Activated B cell treated with CpG ODN at 0.5 μM for 24 hours (primary cell): ENCODE data around the gene EP400. TPM values are rescaled to one million over a fixed set of nuclear protein-coding genes. Genes with fewer than 3 reads are reported as not detected.

Source experiments
- ATAC-seq: fragments of 200-7000 bp; cut with Tn5 transposase; one replicate; pipeline ENCODE4 v1.10.0; 2021; ENCODE audit warnings: low read depth, mild to moderate bottlenecking, moderate library complexity
- CTCF ChIA-PET: fragments of 350-600 bp; sonication (Branson Sonifier 250); formaldehyde crosslinking; loops from one replicate; lab custom pipeline; 2021; ENCODE audit warnings: antibody characterized with exemption; lab: Charles Lee
- POLR2A ChIA-PET: fragments of 350-600 bp; sonication (Branson Sonifier 250); formaldehyde crosslinking; loops from one replicate; lab custom pipeline; 2021; ENCODE audit warnings: antibody characterized with exemption; lab: Charles Lee
- DNase-seq: peaks from one replicate; pipeline ENCODE4 v3.0.0; 2022
- H3K27ac Mint-ChIP-seq: one replicate; pipeline ENCODE4 v1.8.0; 2020; ENCODE audit warnings: mixed read lengths
- H3K27me3 Mint-ChIP-seq: one replicate; pipeline ENCODE4 v1.8.0; 2021; ENCODE audit warnings: mixed read lengths
- H3K36me3 Mint-ChIP-seq: one replicate; pipeline ENCODE4 v1.8.0; 2021; ENCODE audit warnings: low read depth, mixed read lengths
- H3K4me1 Mint-ChIP-seq: one replicate; pipeline ENCODE4 v1.8.0; 2021; ENCODE audit warnings: mixed read lengths
- H3K4me3 Mint-ChIP-seq: one replicate; pipeline ENCODE4 v1.8.0; 2020; ENCODE audit warnings: mild to moderate bottlenecking, mixed read lengths
- H3K9me3 Mint-ChIP-seq: one replicate; pipeline ENCODE4 v1.8.0; 2020; ENCODE audit warnings: mixed read lengths
- intact Hi-C: fragments of 100-400 bp; cut with micrococcal nuclease; formaldehyde crosslinking; loops from one replicate; pipeline ENCODE4 v1.15.1; 2024
- total RNA-seq: library from RNA; stranded (reverse); gene quantifications from 2 replicates; pipeline ENCODE4 v1.2.3, GENCODE V29; 2022
- TF ChIP-seq, protein P1 (sequence below): fragments of 200-600 bp; IDR thresholded peaks from one replicate; pipeline ENCODE4 v1.8.0; 2022; ENCODE audit warnings: antibody characterized with exemption, mild to moderate bottlenecking

Gene EP400
- total RNA-seq, 1 donor from 2014 or later, result 65.6 TPM

- intact Hi-C loops, result no loop called here
- Mint-ChIP-seq H3K36me3 (peaks cover 58% of the 10 kb centered on the region), H3K27me3 (no peaks in the 10 kb centered on the region), H3K27ac (no peak overlapping the region), H3K4me3 (no peak overlapping the region), H3K4me1 (no peaks in the 10 kb centered on the region), H3K9me3 (no peaks in the 10 kb centered on the region)
- POLR2A ChIA-PET, result no interaction called here
- TF ChIP-seq, protein P1, sequence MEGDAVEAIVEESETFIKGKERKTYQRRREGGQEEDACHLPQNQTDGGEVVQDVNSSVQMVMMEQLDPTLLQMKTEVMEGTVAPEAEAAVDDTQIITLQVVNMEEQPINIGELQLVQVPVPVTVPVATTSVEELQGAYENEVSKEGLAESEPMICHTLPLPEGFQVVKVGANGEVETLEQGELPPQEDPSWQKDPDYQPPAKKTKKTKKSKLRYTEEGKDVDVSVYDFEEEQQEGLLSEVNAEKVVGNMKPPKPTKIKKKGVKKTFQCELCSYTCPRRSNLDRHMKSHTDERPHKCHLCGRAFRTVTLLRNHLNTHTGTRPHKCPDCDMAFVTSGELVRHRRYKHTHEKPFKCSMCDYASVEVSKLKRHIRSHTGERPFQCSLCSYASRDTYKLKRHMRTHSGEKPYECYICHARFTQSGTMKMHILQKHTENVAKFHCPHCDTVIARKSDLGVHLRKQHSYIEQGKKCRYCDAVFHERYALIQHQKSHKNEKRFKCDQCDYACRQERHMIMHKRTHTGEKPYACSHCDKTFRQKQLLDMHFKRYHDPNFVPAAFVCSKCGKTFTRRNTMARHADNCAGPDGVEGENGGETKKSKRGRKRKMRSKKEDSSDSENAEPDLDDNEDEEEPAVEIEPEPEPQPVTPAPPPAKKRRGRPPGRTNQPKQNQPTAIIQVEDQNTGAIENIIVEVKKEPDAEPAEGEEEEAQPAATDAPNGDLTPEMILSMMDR, result no peak
- ATAC-seq (no peak), DNase-seq (no peak)
- CTCF ChIA-PET, result no interaction called here
These were observed 158.6 kb downstream of the EP400 start for GRCh38 chr12:132108211-132108832.

- ATAC-seq (no peak), DNase-seq (no peak)
- Mint-ChIP-seq H3K27ac (no peak overlapping the region), H3K27me3 (no peaks in the 10 kb centered on the region), H3K4me3 (no peak overlapping the region), H3K36me3 (peaks cover 72% of the 10 kb centered on the region), H3K4me1 (no peaks in the 10 kb centered on the region), H3K9me3 (no peaks in the 10 kb centered on the region)
- TF ChIP-seq, protein P1, result no peak
- intact Hi-C loops, result no loop called here
- POLR2A ChIA-PET, result no interaction called here
- CTCF ChIA-PET, result no interaction called here
These were observed 160.0 kb downstream of the EP400 start for GRCh38 chr12:132109741-132110140.

DNA sequence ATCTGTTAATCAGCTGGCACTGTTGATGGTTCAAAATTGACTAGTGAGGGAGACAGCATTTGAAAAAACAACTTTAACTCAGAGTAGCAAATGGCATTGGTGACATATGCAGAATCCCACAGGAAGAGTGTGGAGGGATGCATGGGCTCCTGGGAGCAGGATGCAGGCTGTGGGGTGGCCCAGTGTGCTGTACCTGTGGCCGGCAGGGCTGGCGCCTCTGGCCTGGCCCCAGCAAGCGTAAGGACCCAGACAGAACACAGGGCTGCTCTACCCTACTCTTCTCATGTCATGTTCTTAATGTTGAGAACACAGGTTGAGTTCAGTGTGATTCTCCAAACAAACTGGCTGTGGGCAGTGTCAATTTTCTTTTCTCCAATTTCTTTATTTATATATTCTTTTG lies 160.9 kb downstream of the EP400 start:
- TF ChIP-seq, protein P1, result no peak
- ChIA-PET POLR2A (no interaction called here), CTCF (no interaction called here)
- Mint-ChIP-seq H3K36me3 (peaks cover 74% of the 10 kb centered on the region), H3K27ac (no peak overlapping the region), H3K4me3 (no peak overlapping the region), H3K4me1 (no peaks in the 10 kb centered on the region), H3K27me3 (no peaks in the 10 kb centered on the region), H3K9me3 (no peaks in the 10 kb centered on the region)
- DNase-seq (no peak), ATAC-seq (no peak)
- intact Hi-C loops, result no loop called here

DNA sequence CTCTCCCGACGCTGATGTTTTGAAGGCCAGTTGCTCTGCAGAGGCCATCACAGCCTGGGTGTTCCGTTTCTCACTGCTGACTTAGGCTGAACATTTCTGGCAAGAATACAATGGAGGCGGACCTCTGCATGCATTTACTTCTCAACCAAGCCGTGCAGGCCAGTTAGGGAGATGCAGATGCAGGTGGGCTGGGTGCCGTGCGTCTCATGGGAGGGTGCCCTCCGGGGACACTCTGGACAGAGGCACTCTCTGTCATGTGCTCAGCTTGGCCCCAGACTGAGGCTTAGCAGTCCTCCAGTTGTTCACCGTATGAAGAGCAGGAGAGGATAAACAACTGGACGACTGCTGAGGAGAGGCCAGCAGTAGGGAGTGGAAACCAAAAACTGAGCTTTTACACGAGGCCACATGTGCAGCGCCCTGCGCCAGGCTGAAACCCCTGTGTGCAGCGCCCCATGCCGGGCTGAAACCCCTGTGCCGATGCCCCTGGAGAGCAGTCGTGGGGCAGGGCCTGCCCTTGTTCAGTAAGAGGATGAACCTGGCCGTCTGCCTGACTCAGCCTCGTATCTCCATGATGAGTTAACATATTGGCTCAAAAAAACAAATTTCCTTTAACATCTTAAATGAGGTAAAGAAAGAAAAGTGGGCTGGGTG lies 162.0 kb downstream of the EP400 start:
- intact Hi-C loops, result no loop called here
- TF ChIP-seq, protein P1, result no peak
- no peaks in the 10 kb centered on the region for H3K4me1 Mint-ChIP-seq
- H3K9me3 Mint-ChIP-seq, result no peaks in the 10 kb centered on the region
- DNase-seq (no peak), ATAC-seq (no peak)
- ChIA-PET CTCF (no interaction called here), POLR2A (no interaction called here)
- no peak overlapping the region for H3K4me3 Mint-ChIP-seq
- H3K27ac Mint-ChIP-seq, result no peak overlapping the region
- peaks cover 77% of the 10 kb centered on the region for H3K36me3 Mint-ChIP-seq
- no peaks in the 10 kb centered on the region for H3K27me3 Mint-ChIP-seq

- ATAC-seq (no peak), DNase-seq (no peak)
- Mint-ChIP-seq H3K4me3 (no peak overlapping the region), H3K9me3 (no peaks in the 10 kb centered on the region), H3K4me1 (no peaks in the 10 kb centered on the region), H3K27me3 (no peaks in the 10 kb centered on the region), H3K27ac (no peak overlapping the region), H3K36me3 (peaks cover 68% of the 10 kb centered on the region)
- ChIA-PET CTCF (no interaction called here), POLR2A (no interaction called here)
- intact Hi-C loops, result no loop called here
- TF ChIP-seq, protein P1, result no peak
These were observed 164.9 kb downstream of the EP400 start for GRCh38 chr12:132114667-132115066.
